WTC11 (cell line): ENCODE data around the gene FRA10AC1.

Source experiments
- CREM ChIP-seq: sonication (generic); formaldehyde crosslinking; IDR thresholded peaks from 2 replicates; pipeline ENCODE4 v1.8.1; 2022; ENCODE audit warnings: mild to moderate bottlenecking, missing genetic modification reagents, moderate library complexity
- ESRRA ChIP-seq: sonication (generic); formaldehyde crosslinking; IDR thresholded peaks from 2 replicates; pipeline ENCODE4 v1.8.1; 2022; ENCODE audit warnings: mild to moderate bottlenecking, missing genetic modification reagents, borderline replicate concordance
- ETV6 ChIP-seq: sonication (generic); formaldehyde crosslinking; IDR thresholded peaks from 2 replicates; pipeline ENCODE4 v1.8.1; 2022; ENCODE audit warnings: mild to moderate bottlenecking, missing genetic modification reagents
- JUN ChIP-seq: sonication (generic); formaldehyde crosslinking; IDR thresholded peaks from 2 replicates; pipeline ENCODE4 v1.8.0; 2023; ENCODE audit warnings: mild to moderate bottlenecking, missing genetic modification reagents
- NFE2L1 ChIP-seq: sonication (generic); formaldehyde crosslinking; IDR thresholded peaks from 2 replicates; pipeline ENCODE4 v1.8.1; 2023; ENCODE audit warnings: missing genetic modification reagents
- PRRX2 ChIP-seq: fragments of 250-450 bp; sonication (Bioruptor Pico); IDR thresholded peaks from 2 replicates; pipeline ENCODE4 v1.8.0; 2021; ENCODE audit warnings: mild to moderate bottlenecking
- TF ChIP-seq, protein P1 (sequence below): fragments of 200-600 bp; IDR thresholded peaks from 2 replicates; pipeline ENCODE4 v1.8.0; 2022; ENCODE audit warnings: antibody characterized with exemption
- TF ChIP-seq, protein P2 (sequence below): sonication (generic); formaldehyde crosslinking; IDR thresholded peaks from 2 replicates; pipeline ENCODE4 v1.8.1; 2023; ENCODE audit warnings: mild to moderate bottlenecking, missing genetic modification reagents, moderate library complexity
- TF ChIP-seq, protein P3 (sequence below): sonication (generic); formaldehyde crosslinking; IDR thresholded peaks from 2 replicates; pipeline ENCODE4 v1.8.1; 2023; ENCODE audit warnings: mild to moderate bottlenecking, missing genetic modification reagents

DNA sequence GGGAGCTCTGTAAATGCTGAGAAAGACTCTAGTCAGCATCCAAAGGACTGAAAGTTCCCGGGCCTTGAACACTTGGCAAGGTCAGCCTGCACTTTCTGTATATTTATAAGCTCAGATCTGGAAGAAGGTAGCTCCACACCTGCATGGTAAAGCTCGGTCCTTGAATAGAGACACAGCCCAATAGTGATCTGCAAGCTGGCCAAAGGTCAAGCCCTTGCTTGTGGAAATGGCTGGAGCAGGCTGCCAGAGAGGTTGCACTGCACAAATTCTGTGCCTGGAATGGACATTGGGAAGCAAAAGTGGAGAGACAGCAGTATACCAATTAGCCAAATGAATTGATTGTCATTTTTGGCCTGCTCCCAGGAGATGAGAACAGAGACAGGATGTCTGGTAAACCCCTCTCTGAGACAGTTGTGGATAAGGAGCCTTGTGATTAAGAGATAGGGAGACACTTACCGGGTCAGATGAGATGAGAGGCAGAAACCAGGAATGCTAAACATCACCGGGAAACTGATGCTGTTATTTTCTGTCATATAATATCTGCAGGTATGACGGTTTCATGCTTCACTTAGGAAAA lies 8.0 kb upstream of the FRA10AC1 start:
- TF ChIP-seq, protein P1, sequence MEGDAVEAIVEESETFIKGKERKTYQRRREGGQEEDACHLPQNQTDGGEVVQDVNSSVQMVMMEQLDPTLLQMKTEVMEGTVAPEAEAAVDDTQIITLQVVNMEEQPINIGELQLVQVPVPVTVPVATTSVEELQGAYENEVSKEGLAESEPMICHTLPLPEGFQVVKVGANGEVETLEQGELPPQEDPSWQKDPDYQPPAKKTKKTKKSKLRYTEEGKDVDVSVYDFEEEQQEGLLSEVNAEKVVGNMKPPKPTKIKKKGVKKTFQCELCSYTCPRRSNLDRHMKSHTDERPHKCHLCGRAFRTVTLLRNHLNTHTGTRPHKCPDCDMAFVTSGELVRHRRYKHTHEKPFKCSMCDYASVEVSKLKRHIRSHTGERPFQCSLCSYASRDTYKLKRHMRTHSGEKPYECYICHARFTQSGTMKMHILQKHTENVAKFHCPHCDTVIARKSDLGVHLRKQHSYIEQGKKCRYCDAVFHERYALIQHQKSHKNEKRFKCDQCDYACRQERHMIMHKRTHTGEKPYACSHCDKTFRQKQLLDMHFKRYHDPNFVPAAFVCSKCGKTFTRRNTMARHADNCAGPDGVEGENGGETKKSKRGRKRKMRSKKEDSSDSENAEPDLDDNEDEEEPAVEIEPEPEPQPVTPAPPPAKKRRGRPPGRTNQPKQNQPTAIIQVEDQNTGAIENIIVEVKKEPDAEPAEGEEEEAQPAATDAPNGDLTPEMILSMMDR, result no peak
- TF ChIP-seq, protein P2, sequence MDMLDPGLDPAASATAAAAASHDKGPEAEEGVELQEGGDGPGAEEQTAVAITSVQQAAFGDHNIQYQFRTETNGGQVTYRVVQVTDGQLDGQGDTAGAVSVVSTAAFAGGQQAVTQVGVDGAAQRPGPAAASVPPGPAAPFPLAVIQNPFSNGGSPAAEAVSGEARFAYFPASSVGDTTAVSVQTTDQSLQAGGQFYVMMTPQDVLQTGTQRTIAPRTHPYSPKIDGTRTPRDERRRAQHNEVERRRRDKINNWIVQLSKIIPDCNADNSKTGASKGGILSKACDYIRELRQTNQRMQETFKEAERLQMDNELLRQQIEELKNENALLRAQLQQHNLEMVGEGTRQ (CRISPR knock-in tag), result no peak
- TF ChIP-seq, protein P3, sequence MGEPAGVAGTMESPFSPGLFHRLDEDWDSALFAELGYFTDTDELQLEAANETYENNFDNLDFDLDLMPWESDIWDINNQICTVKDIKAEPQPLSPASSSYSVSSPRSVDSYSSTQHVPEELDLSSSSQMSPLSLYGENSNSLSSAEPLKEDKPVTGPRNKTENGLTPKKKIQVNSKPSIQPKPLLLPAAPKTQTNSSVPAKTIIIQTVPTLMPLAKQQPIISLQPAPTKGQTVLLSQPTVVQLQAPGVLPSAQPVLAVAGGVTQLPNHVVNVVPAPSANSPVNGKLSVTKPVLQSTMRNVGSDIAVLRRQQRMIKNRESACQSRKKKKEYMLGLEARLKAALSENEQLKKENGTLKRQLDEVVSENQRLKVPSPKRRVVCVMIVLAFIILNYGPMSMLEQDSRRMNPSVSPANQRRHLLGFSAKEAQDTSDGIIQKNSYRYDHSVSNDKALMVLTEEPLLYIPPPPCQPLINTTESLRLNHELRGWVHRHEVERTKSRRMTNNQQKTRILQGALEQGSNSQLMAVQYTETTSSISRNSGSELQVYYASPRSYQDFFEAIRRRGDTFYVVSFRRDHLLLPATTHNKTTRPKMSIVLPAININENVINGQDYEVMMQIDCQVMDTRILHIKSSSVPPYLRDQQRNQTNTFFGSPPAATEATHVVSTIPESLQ (CRISPR knock-in tag), result no peak
- TF ChIP-seq ESRRA (CRISPR knock-in tag), result no peak
- TF ChIP-seq PRRX2 (CRISPR knock-in tag), result no peak
- no peak for TF ChIP-seq CREM (CRISPR knock-in tag)
- no peak for TF ChIP-seq NFE2L1 (CRISPR knock-in tag)
- TF ChIP-seq ETV6 (CRISPR knock-in tag), result no peak
- TF ChIP-seq JUN (CRISPR knock-in tag), result no peak
